HCT116 (cell line): ENCODE data around the gene TBX20. TPM values are rescaled to one million over a fixed set of nuclear protein-coding genes. Genes with fewer than 3 reads are reported as not detected.
"Not testable (repeated sequence)": the region's sequence is repeated elsewhere in the genome, so short reads cannot be mapped to it uniquely, and the experiment has no call there.

ENCODE experiments used
- ATAC-seq: fragments of 200-7000 bp; cut with Tn5 transposase; 2 replicates; pipeline ENCODE4 v1.9.1; 2020; ENCODE audit warnings: mild to moderate bottlenecking, moderate library complexity
- BruUV-seq: library from RNA; stranded (reverse); fragments of 400-500 nt; replicated peaks from 2 replicates; lab custom pipeline; 2021; lab: Mats Ljungman, UMichigan
- CTCF ChIA-PET: fragments of 300-600 bp; sonication (Branson Sonifier 250); formaldehyde crosslinking; loops from one replicate; lab custom pipeline; 2021; ENCODE audit warnings: antibody characterized with exemption; lab: Charles Lee
- POLR2A ChIA-PET: fragments of 300-600, 350-600 bp; sonication (Branson Sonifier 250); formaldehyde crosslinking; loops from one replicate; lab custom pipeline; 2021; ENCODE audit warnings: antibody characterized with exemption; lab: Charles Lee
- RAD21 ChIA-PET, 2 experiments: fragments of 300-600 bp; sonication (Branson Sonifier 250); formaldehyde crosslinking; loops; one replicate each; lab custom pipeline; 2023; ENCODE audit warnings: low total read pairs in 2 of 2; ENCODE audit not compliant: uncharacterized antibody in 2 of 2, unreplicated experiment in 2 of 2, low non-redundant PET in 1 of 2; lab: Charles Lee
- DNase-seq: peaks from one replicate; pipeline ENCODE4 v3.0.0-alpha.2; 2010; ENCODE audit warnings: low read depth, low spot score
- H2AFZ ChIP-seq: fragments of 200-600 bp; shearing (Covaris generic), sonication (generic); 2 replicates; pipeline ENCODE4 v1.6.1; 2017; ENCODE audit warnings: low read depth, mixed run types, mixed read lengths, antibody characterized with exemption, low read length; ENCODE audit not compliant: poor library complexity, severe bottlenecking
- H3K27ac ChIP-seq: 2 replicates; pipeline ENCODE4 v1.5.1; 2012; ENCODE audit warnings: low read depth, low read length
- H3K27me3 ChIP-seq: fragments of 200-600 bp; sonication (generic); 2 replicates; pipeline ENCODE4 v1.6.1; 2016; ENCODE audit warnings: mixed run types, low read length, mixed read lengths; ENCODE audit not compliant: insufficient read depth
- H3K36me3 ChIP-seq, 2 experiments: fragments of 200-500 bp in 1 of 2; fragments of 200-600 bp in 1 of 2; sonication (Bioruptor generic) in 1 of 2; sonication (generic) in 1 of 2; 2 replicates each; pipeline versions ENCODE4 v1.5.1 to v1.6.1; 2014 to 2016; ENCODE audit warnings: low read length in 2 of 2, inconsistent platforms in 1 of 2, mixed read lengths in 1 of 2, mixed run types in 1 of 2; ENCODE audit not compliant: insufficient read depth in 2 of 2, control insufficient read depth in 1 of 2
- H3K4me1 ChIP-seq, 2 experiments: fragments of 200-600 bp in 1 of 2; sonication (generic) in 1 of 2; 2 replicates each; pipeline versions ENCODE4 v1.5.1 to v1.6.1; 2012 to 2017; ENCODE audit warnings: low read length in 2 of 2, inconsistent platforms in 1 of 2, mild to moderate bottlenecking in 1 of 2, mixed read lengths in 1 of 2, mixed run types in 1 of 2, moderate library complexity in 1 of 2; ENCODE audit not compliant: insufficient read depth in 2 of 2, control insufficient read depth in 1 of 2
- H3K4me2 ChIP-seq: fragments of 200-600 bp; sonication (generic); 2 replicates; pipeline ENCODE4 v1.6.1; 2017; ENCODE audit warnings: mixed run types, low read length, mixed read lengths
- H3K4me3 ChIP-seq, 2 experiments: fragments of 200-600 bp in 1 of 2; sonication (generic) in 1 of 2; replicated peaks in 1 of 2; 2 replicates each; pipeline ENCODE4 v1.5.1; 2011 to 2016; ENCODE audit warnings: low read length in 2 of 2, control low read depth in 1 of 2, low read depth in 1 of 2, mild to moderate bottlenecking in 1 of 2, mixed read lengths in 1 of 2, mixed run types in 1 of 2
- H3K79me2 ChIP-seq: fragments of 200-600 bp; sonication (generic); 2 replicates; pipeline ENCODE4 v1.6.1; 2017; ENCODE audit warnings: mild to moderate bottlenecking, mixed run types, low read length, moderate library complexity, mixed read lengths; ENCODE audit not compliant: insufficient read depth
- H3K9ac ChIP-seq: fragments of 200-600 bp; sonication (generic); 2 replicates; pipeline ENCODE4 v1.6.1; 2016; ENCODE audit warnings: low read length, mixed read lengths
- H3K9me2 ChIP-seq: fragments of 200-600 bp; sonication (generic), shearing (Covaris generic); 2 replicates; pipeline ENCODE4 v1.6.1; 2017; ENCODE audit warnings: mixed run types, mild to moderate bottlenecking, moderate library complexity; ENCODE audit not compliant: insufficient read depth
- H3K9me3 ChIP-seq, 2 experiments: fragments of 200-500 bp in 1 of 2; fragments of 200-600 bp in 1 of 2; sonication (Bioruptor generic) in 1 of 2; sonication (generic) in 1 of 2; 2 replicates each; pipeline ENCODE4 v1.6.1; 2014 to 2017; ENCODE audit warnings: low read length in 2 of 2, mixed read lengths in 2 of 2, inconsistent platforms in 1 of 2, low read depth in 1 of 2, mild to moderate bottlenecking in 1 of 2, mixed run types in 1 of 2, moderate library complexity in 1 of 2; ENCODE audit not compliant: control insufficient read depth in 1 of 2, insufficient read depth in 1 of 2
- H4K20me1 ChIP-seq: fragments of 200-600 bp; sonication (generic), shearing (Covaris generic); 2 replicates; pipeline ENCODE4 v1.6.1; 2017; ENCODE audit warnings: mixed run types, mild to moderate bottlenecking, moderate library complexity; ENCODE audit not compliant: insufficient read depth
- CBX3 ChIP-seq: IDR thresholded peaks from 2 replicates; pipeline ENCODE4 v1.6.1; 2012; ENCODE audit warnings: low read depth
- EZH2 ChIP-seq: fragments of 200-600 bp; sonication (generic); IDR thresholded peaks from 2 replicates; pipeline ENCODE4 v1.6.1; 2017; ENCODE audit warnings: antibody characterized with exemption, mixed run types
- JUND ChIP-seq: IDR thresholded peaks from 2 replicates; pipeline ENCODE4 v1.6.1; 2012
- MAX ChIP-seq: IDR thresholded peaks from 2 replicates; pipeline ENCODE4 v1.6.1; 2012
- POLR2A ChIP-seq: IDR thresholded peaks from 2 replicates; pipeline ENCODE4 v1.7.0; 2011; ENCODE audit warnings: borderline replicate concordance; ENCODE audit not compliant: insufficient read depth, insufficient read length; ENCODE audit errors: extremely low read depth
- POLR2AphosphoS5 ChIP-seq: IDR thresholded peaks from 2 replicates; pipeline ENCODE4 v1.6.1; 2011; ENCODE audit warnings: mild to moderate bottlenecking, low read depth, low read length, moderate library complexity
- RAD21 ChIP-seq: IDR thresholded peaks from 2 replicates; pipeline ENCODE4 v1.6.1; 2012; ENCODE audit warnings: low read depth, mild to moderate bottlenecking
- SRF ChIP-seq: IDR thresholded peaks from 2 replicates; pipeline ENCODE4 v1.6.1; 2012; ENCODE audit warnings: low read depth
- YY1 ChIP-seq: IDR thresholded peaks from 2 replicates; pipeline ENCODE4 v1.6.1; 2011; ENCODE audit warnings: low read length, low read depth, moderate library complexity, mild to moderate bottlenecking; ENCODE audit not compliant: insufficient replicate concordance; ENCODE audit errors: extremely low read depth
- ZFX ChIP-seq: fragments of 450-650 bp; IDR thresholded peaks from 2 replicates; pipeline ENCODE4 v1.6.1; 2017
- intact Hi-C: fragments of 100-400 bp; cut with micrococcal nuclease; formaldehyde crosslinking; loops from 2 replicates; pipeline ENCODE4 v1.10.0; 2022
- total RNA-seq: library from RNA; stranded (reverse); gene quantifications from one replicate; pipeline ENCODE4 v1.2.1, GENCODE V29; 2021; ENCODE audit not compliant: unreplicated experiment
- TF ChIP-seq, protein P1 (sequence below): IDR thresholded peaks from 2 replicates; pipeline ENCODE4 v1.6.1; 2011; ENCODE audit warnings: mild to moderate bottlenecking, low read length, moderate library complexity; ENCODE audit not compliant: insufficient replicate concordance; ENCODE audit errors: extremely low read depth
- TF ChIP-seq, protein P2 (sequence below), 3 experiments: fragments of 200-600 bp in 1 of 3; sonication (generic) in 1 of 3; IDR thresholded peaks in 2 of 3; conservative IDR thresholded peaks in 1 of 3; 2 replicates each; pipeline ENCODE4 v1.5.1; 2012 to 2017; ENCODE audit warnings: low read depth in 2 of 3, low read length in 2 of 3, antibody characterized with exemption in 1 of 3, borderline replicate concordance in 1 of 3, control low read depth in 1 of 3, mild to moderate bottlenecking in 1 of 3, mixed read lengths in 1 of 3, mixed run types in 1 of 3, moderate library complexity in 1 of 3; ENCODE audit not compliant: insufficient read depth in 1 of 3

TBX20 gene
- total RNA-seq, 1 experiment from 2014 or later = not detected

DNA sequence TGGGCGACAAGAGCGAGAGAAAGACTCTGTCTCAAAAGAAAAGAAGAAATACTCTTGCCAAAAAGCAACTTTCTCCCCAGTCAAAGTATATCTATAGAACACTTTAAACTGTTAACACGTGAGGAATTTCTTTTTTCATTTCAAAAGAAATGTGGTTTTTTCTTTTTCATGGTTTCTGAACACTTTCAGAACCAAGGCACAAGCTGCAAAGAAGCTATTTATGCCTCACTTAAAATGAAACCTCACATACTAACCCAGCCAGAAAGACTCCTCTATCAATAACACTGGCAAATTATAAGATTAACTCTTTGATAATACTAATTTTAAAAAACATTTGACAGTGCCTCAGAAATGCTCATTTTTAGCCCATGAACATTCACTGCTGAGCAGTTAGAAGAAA lies 20.9 kb downstream of the TBX20 start:
- ATAC-seq (no peak), DNase-seq (no peak)
- POLR2A ChIA-PET = no interaction called here
- no peaks in the 10 kb centered on the region for H4K20me1 ChIP-seq
- no peak overlapping the region for H3K4me3 ChIP-seq
- RAD21 ChIA-PET = no interaction called here
- H3K4me2 ChIP-seq = no peak overlapping the region
- H3K9ac ChIP-seq = no peak overlapping the region
- H2AFZ ChIP-seq = no peak overlapping the region
- intact Hi-C loops = no loop called here
- no peaks in the 10 kb centered on the region for H3K9me2 ChIP-seq
- H3K4me1 ChIP-seq = no peaks in the 10 kb centered on the region
- no peak overlapping the region for H3K27ac ChIP-seq
- BruUV-seq = no TSS peak
- no peaks in the 10 kb centered on the region for H3K27me3 ChIP-seq
- H3K36me3 ChIP-seq = no peaks in the 10 kb centered on the region
- H3K79me2 ChIP-seq = no peaks in the 10 kb centered on the region
- CTCF ChIA-PET = no interaction called here
- no peak for TF ChIP-seq YY1
- TF ChIP-seq SRF = no peak
- no peak for TF ChIP-seq ZFX
- TF ChIP-seq, protein P1, sequence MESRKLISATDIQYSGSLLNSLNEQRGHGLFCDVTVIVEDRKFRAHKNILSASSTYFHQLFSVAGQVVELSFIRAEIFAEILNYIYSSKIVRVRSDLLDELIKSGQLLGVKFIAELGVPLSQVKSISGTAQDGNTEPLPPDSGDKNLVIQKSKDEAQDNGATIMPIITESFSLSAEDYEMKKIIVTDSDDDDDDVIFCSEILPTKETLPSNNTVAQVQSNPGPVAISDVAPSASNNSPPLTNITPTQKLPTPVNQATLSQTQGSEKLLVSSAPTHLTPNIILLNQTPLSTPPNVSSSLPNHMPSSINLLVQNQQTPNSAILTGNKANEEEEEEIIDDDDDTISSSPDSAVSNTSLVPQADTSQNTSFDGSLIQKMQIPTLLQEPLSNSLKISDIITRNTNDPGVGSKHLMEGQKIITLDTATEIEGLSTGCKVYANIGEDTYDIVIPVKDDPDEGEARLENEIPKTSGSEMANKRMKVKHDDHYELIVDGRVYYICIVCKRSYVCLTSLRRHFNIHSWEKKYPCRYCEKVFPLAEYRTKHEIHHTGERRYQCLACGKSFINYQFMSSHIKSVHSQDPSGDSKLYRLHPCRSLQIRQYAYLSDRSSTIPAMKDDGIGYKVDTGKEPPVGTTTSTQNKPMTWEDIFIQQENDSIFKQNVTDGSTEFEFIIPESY = no peak
- no peak for TF ChIP-seq RAD21
- no peak for TF ChIP-seq POLR2A
- no peak for TF ChIP-seq MAX
- TF ChIP-seq JUND = no peak
- TF ChIP-seq EZH2 = no peak
- TF ChIP-seq, protein P2, sequence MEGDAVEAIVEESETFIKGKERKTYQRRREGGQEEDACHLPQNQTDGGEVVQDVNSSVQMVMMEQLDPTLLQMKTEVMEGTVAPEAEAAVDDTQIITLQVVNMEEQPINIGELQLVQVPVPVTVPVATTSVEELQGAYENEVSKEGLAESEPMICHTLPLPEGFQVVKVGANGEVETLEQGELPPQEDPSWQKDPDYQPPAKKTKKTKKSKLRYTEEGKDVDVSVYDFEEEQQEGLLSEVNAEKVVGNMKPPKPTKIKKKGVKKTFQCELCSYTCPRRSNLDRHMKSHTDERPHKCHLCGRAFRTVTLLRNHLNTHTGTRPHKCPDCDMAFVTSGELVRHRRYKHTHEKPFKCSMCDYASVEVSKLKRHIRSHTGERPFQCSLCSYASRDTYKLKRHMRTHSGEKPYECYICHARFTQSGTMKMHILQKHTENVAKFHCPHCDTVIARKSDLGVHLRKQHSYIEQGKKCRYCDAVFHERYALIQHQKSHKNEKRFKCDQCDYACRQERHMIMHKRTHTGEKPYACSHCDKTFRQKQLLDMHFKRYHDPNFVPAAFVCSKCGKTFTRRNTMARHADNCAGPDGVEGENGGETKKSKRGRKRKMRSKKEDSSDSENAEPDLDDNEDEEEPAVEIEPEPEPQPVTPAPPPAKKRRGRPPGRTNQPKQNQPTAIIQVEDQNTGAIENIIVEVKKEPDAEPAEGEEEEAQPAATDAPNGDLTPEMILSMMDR (IDR thresholded peaks at IDR 0.05 in 2 of 3, conservative IDR thresholded peaks at IDR 0.05 in 1 of 3; ENCODE audit: borderline replicate concordance in 1 of 3, insufficient read depth in 1 of 3, low read depth in 2 of 3, low read length in 2 of 3) = no peak
- no peak for TF ChIP-seq POLR2AphosphoS5
- no peak for TF ChIP-seq CBX3
- TF ChIP-seq, all 23 proteins: peak for 0
- H3K9me3 ChIP-seq = no peaks in the 10 kb centered on the region

DNA sequence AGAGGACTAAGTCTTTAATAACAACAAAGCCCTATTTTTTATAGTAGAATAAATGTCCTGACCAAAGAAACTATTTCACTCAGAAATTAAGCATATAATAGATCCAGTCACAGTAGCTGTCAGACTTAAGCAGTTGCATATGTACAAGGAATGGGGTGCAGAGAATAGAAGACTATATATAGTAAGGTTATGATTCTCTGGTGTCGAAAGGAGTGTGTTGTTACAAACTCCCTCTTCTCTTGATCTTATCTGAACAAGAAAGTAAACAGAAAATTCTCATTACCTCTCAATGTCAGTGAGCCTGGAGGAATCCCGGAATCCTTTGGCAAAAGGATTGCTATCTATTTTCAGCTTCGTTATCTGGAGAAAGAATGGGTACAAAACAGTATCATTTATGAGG lies 22.7 kb downstream of the TBX20 start:
- BruUV-seq, H3K9ac ChIP-seq, POLR2A ChIA-PET, H4K20me1 ChIP-seq, H3K4me1 ChIP-seq, H3K27ac ChIP-seq, H3K79me2 ChIP-seq, H3K4me3 ChIP-seq, H3K36me3 ChIP-seq, H2AFZ ChIP-seq, H3K9me3 ChIP-seq, ATAC-seq, intact Hi-C loops, H3K9me2 ChIP-seq, H3K4me2 ChIP-seq, RAD21 ChIA-PET, H3K27me3 ChIP-seq, DNase-seq, CTCF ChIA-PET: not testable (repeated sequence)
